ENCODE data around the gene AK6.

- TF ChIP-seq, protein P1, sequence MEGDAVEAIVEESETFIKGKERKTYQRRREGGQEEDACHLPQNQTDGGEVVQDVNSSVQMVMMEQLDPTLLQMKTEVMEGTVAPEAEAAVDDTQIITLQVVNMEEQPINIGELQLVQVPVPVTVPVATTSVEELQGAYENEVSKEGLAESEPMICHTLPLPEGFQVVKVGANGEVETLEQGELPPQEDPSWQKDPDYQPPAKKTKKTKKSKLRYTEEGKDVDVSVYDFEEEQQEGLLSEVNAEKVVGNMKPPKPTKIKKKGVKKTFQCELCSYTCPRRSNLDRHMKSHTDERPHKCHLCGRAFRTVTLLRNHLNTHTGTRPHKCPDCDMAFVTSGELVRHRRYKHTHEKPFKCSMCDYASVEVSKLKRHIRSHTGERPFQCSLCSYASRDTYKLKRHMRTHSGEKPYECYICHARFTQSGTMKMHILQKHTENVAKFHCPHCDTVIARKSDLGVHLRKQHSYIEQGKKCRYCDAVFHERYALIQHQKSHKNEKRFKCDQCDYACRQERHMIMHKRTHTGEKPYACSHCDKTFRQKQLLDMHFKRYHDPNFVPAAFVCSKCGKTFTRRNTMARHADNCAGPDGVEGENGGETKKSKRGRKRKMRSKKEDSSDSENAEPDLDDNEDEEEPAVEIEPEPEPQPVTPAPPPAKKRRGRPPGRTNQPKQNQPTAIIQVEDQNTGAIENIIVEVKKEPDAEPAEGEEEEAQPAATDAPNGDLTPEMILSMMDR (IDR thresholded peaks at IDR 0.05) = no peak
- TF ChIP-seq POLR2A (IDR thresholded peaks at IDR 0.05) = no peak
Observed at GRCh38 chr5:69341520-69342161, 27.7 kb downstream of the AK6 start.

Measured in sigmoid colon (tissue), 3 donors.